Activated CD8-positive, alpha-beta memory T cell treated with anti-CD3 and anti-CD28 coated beads for 24 hours (primary cell): ENCODE results near the gene ATG10.
"Not testable (repeated sequence)": the region's sequence is repeated elsewhere in the genome, so short reads cannot be mapped to it uniquely, and the experiment has no call there.

Experiments
- DNase-seq: peaks from one replicate; pipeline ENCODE4 v3.0.0-alpha.2; 2020

Gene ATG10

DNA sequence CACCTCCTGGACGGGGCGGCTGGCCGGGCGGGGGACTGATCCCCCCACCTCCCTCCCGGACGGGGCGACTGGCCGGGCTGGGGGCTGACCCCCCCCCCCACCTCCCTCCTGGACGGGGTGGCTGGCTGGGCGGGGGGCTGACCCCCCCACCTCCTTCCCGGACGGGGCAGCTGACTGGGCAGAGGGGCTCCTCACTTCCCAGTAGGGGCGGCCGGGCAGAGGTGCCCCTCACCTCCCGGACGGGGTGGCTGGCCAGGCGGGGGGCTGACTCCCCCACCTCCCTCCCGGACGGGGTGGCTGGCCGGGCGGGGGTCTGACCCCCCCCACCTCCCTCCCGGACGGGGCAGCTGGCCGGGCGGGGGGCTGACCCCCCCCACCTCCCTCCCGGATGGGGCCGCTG, 11.3 kb downstream of the ATG10 start:
- DNase-seq: not testable (repeated sequence)

DNA sequence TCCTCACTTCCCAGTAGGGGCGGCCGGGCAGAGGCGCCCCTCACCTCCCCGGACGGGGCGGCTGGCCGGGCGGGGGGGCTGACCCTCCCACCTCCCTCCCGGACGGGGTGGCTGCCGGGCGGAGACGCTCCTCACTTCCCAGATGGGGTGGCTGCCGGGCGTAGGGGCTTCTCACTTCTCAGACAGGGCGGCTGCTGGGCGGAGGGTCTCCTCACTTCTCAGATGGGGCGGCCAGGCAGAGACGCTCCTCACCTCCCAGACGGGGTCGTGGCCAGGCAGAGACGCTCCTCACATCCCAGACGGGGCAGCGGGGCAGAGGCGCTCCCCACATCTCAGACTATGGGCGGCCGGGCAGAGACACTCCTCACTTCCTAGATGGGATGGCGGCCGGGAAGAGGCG, 11.7 kb downstream of the ATG10 start:
- DNase-seq: not testable (repeated sequence)

DNA sequence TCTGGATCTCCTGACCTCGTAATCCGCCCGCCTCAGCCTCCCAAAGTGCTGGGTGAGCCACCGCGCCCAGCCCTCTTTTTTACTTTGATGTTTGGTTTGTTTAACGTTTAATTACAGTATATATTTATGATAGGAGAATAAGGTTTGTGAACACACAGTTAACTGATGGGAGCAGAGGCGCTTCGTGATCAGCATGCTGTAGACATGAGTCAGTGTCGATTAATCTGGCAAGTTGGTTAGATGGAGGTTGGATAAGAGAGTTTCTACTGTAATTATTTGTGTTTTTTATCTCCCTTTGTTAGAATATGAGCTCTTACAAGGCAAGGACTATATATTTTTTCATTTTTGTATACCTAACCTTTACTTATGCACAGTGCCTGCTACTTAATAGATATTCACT, 14.3 kb downstream of the ATG10 start:
- no peak for DNase-seq

DNA sequence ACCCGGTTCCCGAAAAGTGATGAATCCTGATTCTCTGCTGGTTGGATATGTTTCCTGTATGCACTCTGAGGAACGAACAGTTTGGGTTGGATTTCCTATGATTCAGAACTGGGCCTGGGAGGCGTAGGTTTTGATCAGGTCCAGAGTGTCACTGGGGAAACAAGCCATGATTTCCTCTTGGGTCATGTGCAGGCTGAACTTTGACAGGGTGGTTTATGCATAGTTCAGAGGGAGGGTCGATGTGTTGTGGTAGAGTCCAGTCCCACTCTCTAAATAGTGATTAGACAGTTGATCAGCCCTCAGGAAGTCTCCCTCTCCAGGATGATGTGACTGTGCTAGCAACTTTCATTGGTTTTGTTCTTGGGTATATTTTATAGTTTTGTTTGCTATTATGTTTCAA, 17.4 kb downstream of the ATG10 start:
- DNase-seq: no peak

DNA sequence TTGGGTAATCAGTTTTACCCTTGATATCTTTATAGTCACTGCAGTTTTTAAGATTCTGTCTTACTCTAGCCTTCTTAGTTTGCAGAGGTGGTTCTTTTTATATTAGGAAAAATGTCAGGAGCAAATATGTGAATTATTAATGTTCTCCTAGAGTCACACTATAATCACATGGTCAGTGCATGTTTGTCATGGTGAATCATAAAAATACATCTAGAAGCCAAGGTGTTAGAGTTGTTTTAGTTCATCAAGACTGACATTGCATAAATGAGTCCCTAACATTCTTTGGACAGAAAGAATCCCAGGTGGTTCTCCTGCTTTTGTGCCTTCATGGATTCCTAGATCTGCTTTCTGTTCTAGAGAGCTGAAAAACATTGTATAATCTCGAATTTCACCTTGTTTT, 22.9 kb downstream of the ATG10 start:
- no peak for DNase-seq

DNA sequence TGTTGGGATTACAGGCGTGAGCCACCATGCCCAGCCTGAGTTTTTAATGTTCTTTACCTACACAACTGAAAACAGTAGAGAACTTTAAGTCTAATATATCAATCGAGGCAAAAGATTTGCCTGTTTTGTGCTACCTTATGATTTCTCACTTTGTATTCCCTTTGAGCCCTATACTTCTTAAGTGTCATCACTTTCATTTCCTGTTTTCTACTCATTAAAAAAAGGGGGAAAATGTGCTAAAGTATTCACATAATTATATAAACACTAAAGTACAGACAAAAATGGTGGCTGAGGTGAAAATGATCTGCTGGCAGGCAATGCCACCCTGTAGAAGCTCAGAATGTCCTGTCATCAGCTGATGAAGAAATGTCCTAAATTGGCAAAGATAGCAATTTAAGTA, 23.6 kb downstream of the ATG10 start:
- no peak for DNase-seq

DNA sequence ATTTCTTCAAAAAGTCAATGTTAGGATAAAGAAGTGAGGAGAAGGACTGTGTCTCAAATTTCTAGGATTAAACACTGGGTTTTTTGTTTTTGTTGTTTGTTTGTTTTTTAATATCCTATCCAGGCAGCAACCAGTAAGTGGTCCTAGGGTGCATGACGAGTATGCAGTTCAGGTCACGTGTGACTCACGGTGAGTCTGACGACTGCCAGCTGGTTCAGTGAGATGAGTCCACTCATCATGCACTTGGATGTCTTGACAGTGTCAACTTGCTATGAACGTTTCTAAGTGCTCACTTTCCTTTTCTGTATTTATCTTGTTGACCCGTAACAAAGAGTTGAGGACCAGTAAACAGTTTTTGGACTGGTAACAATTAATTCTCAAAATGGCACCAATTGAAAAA, 32.7 kb downstream of the ATG10 start:
- DNase-seq: no peak

DNA sequence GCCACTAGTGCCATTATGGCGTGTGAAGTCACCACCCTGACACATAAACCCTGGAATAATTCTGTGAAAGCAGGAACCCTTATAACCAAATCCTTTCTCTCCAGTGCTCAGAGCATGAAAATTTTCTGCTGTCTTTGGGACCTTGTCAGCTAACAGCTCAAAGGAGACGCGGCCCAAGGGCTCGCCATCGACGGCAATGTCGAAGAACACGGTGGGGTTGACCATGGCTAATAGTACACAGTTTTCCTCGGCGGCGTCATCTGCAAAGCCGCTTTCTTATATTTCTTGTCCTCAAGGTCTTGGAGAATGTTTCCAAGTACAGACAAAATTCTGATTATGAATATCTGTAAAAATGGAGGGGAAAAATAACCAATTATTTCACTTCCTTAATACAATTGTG, 38.0 kb downstream of the ATG10 start:
- DNase-seq: not testable (repeated sequence)

DNA sequence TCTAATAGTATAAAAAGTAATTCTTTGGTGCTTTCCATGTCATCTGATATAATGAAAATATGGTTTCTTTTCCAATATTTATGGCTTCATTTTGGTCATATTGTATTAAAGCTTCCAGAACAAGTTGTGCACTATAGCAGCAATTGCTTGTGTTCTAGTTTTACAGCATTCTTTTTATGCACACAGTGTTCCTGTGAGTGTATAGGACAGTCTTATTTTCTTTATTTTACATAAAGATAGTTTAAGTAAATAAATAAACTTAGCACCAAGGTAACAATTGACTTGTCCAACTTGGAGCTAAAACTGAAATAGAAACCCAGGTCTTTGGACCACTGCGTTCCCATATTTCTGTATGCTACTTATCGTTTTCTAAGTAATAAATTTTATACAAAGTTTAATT, 38.9 kb downstream of the ATG10 start:
- DNase-seq: no peak

DNA sequence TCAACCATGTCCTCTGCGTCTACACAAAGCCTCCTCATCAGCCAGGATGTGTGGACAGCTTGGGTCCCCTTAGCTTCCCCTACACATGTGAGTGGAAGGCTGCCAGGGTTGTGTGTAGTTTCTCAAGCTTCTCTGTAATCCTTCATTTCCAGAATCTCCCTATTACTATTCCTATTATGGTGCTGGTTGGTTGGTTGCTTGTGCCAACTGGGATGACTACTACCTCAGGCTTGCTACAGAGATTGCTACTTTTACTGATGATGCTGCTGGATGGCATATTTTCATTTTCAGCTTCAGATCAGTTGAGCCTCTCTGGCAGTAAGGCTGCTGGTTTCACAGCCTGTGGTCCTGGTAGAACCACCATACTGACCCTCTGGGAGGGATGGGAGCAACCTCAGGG, 39.9 kb downstream of the ATG10 start:
- DNase-seq: no peak

DNA sequence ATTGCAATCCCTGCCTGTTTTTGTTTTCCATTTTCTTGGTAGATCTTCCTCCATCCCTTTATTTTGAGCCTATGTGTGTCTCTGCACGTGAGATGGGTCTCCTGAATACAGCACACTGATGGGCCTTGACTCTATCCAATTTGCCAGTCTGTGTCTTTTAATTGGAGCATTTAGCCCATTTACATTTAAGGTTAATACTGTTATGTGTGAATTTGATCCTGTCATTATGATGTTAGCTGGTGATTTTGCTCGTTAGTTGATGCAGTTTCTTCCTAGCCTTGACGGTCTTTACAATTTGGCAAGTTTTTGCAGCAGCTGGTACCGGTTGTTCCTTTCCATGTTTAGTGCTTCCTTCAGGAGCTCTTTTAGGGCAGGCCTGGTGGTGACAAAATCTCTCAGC, 42.8 kb downstream of the ATG10 start:
- not testable (repeated sequence) for DNase-seq

DNA sequence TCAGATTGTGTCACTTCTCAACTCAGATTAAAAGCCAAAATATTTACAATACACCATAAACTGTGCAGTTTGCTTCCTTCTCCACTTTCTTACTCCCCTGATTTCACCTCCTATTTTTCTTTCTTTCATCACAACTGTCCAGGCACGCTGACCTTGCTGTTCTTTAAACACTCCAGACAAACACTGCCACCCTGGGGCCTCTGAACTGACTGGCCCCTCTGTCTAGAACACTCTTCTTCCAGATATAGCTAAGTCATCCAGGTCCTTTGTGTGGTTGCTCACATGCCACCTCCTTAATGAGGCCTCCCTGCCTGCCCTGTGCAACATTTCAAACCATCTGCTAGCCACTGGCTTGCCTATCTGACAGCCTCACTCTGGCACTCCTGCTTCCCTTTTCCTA, 46.6 kb downstream of the ATG10 start:
- no peak for DNase-seq

DNA sequence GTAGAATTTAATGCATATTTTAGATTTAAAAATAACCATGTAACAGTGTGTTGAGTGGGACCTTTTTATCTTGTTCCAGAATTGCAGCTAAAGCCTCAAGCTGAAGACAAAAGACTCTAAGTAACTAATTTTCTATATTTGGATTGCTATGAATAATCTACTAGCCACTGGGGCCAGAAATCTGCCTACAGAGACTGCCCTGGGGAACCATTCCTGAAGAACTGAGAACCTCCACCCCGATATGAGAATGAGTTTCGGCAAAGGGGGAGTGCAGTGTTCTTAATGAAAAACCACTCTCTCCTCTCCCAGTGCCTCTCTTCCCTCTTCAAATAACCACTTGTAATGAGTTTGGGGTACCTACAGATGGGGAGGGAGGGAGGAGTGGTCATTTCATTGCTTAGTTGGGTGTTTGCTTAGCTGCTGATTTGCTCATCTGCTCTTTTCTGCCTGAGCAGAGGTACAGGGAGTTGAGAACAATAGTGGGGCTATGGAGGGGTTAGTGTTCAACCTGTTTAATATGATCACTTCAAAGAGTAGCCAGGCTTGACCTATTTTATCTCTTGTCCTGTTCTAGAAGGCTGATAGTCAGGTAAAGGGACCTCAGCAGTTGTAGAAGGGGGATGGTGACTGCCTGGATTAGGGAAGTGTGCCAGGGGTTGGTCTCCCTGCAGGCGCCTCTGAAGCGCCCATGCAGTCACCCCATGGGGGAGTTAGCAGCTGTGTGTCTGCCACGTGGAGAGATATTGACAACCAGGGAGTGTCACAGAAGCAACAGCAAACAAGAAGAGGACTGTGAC, 47.7 kb downstream of the ATG10 start:
- DNase-seq: no peak

DNA sequence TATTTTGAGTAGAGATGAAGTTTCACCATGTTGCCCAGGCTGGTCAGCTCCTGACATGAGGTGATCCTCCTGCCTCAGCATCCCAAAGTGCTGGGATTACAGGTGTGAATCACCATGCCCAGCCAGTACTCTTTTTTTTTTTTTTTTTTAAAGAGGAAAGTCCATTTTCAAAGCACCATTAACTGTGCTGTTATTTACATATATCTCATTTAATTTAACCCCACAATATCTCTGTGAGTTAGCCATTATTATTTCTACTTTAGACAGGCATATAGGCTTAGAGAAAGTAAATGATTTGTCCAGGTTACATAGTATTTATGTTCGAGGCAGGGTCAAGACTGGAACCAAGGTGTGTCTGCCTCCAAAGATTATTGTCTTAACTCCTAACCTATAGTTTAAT, 50.7 kb downstream of the ATG10 start:
- DNase-seq: no peak

DNA sequence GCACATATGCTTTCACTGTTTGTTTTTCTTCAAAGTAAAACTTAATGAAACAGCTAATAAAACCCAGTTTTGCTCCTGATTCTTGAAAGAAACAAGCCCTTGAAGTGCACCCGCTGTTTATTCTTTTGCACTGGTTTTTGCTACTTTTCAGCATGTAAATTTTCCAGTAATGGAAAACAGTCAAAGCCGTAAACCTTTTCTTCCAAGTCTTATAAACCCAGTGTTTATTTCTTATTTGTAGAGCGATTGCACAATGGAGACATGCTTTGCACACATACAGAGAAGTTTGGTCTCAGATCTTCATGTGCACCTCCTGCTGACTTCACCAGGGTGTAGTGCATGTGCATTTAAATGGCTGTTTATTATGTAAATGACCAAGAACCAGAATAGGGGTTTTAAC, 51.8 kb downstream of the ATG10 start:
- no peak for DNase-seq

DNA sequence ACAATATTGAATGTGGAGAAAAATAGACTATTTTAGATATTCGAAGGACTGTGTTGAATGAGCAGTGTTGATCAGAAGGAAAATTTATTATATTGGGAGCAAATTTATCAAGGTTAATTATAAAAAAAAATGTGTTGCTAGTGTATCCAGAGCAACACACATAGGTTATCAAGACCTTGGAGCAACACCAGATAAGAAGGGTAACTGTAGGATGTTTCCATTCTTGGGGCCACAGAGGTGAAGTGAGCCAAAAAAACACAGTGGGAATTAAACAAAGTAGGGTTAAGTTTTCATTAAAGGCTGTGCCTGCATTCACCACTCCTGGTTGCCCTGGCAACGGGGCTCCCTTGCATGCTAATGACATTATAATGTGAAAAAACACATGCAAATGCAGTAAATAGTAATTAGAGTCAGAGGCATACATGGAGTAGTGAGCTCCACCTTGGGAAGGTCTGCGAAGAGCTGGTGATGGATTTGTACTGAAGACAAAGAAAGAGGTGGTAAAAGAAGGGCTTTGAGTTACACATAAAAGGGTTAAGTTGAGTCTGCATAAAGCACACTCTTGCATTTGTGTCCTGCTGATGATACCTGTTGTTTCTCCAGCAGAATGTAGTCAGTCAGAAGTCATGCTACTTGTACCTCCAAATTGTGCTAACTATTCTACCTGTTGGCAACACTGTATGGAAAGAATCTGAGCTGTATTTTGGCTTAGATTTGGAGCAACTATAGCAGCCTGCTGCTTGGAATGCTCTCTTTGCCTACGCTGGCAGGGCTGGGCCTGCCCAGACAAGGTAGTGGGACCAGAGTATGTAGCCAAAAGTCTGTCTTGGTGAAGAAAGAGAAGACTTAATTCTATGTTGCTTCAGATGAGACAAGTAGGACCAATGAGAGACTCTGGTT, 59.6 kb downstream of the ATG10 start:
- no peak for DNase-seq

DNA sequence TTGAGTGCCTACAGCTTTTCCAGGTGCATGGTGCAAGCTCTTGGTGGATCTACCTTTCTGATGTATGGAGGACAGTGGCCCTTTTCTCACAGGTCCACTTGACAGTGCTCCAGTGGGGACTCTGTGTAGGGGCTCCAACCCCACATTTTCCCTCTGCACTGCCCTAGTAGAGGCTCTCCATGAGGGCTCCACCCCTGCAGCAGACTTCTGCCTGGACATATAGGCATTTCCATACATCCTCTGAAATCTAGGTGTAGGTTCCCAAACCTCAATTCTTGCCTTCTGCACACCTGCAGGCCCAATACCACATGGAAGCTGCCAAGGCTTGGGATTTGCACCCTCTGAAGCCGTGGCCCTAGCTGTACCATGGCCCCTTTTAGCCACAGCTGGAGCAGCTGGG, 71.1 kb downstream of the ATG10 start:
- not testable (repeated sequence) for DNase-seq

DNA sequence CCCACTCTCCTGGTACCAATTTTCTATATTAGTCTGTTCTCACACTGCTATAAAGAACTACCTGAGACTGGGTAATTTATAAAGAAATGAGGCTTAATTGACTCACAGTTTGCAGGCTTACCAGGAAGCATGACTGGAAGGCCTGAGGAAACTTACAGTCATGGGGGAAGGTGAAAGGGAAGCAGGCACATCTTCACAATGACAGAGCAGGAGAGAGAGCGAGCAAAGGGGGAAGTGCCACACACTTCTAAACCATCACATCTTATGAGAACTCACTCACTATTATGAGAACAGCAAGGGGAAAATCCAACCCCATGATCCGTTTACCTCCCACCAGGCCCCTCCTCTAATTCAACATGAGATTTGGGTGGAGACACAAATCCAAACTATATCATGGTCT, 72.2 kb downstream of the ATG10 start:
- DNase-seq: no peak

DNA sequence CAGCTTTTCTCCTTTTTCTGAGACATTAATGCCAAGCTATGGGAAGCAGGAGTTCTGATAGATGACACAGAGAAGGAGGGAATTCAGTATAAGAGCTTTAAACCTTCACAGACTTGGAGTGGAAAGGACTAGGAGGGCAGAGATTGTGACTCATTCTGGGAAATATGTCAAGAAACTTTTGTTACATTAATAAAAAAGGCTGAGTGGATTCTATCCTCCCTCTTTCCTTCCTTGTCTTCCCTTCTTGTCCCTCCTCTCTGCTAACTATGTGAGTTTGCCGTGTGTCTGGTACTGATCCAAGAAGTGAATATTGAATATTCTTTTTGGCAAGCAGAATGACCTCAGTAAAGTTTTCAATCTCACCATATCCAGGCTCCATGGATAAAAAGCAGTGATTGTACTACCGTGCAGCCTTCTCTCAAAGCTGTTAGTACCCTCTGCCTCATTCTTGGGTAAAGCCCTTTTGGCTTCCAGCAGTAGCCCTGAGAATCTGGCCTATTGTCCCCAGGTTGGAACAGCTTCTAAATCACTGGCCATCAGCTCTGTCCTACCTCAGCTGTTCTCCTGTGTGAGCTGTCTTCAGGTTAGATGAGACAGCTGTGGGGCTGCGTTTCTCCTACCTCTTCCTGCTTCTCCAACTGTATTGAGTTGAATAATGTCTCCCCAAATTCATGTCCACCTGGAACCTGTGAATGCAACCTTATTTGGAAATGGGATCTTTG, 73.9 kb downstream of the ATG10 start:
- DNase-seq: no peak

DNA sequence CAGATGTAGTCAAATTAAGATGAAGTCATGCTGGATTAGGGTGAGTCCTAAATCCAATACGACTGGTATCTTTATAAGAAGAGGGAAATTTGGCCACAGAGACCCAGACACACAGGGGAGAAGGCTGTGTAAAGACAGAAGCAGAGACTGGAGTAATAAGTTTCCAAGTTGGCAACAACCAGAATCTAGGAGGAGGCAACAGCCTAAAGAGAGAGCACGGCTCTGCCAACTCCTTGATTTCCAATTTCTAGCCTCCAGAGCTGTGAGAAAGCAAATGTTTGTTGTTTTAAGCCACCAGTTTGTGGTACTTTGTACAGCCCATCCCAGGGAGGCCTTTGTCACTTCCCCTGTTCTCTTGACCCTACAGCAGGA, 74.4 kb downstream of the ATG10 start:
- no peak for DNase-seq

DNA sequence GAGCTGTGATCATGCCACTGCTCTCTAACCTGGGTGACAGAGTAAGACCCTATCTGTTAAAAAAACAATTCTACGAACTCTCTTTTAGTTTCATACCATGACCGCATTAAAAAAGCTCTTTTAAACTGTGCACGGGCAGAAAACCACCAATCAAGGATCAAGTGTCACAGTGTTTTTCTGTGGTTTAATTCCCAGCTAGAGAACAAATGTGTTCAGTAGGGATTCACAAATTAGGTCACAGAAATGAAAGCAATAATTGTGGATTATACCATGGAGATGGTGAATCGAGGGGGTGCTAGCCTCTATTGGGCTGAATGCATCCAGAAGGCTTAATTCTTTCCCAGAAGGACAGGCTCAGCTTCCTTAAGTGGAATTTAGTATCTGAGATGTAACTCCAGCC, 79.1 kb downstream of the ATG10 start:
- no peak for DNase-seq

DNA sequence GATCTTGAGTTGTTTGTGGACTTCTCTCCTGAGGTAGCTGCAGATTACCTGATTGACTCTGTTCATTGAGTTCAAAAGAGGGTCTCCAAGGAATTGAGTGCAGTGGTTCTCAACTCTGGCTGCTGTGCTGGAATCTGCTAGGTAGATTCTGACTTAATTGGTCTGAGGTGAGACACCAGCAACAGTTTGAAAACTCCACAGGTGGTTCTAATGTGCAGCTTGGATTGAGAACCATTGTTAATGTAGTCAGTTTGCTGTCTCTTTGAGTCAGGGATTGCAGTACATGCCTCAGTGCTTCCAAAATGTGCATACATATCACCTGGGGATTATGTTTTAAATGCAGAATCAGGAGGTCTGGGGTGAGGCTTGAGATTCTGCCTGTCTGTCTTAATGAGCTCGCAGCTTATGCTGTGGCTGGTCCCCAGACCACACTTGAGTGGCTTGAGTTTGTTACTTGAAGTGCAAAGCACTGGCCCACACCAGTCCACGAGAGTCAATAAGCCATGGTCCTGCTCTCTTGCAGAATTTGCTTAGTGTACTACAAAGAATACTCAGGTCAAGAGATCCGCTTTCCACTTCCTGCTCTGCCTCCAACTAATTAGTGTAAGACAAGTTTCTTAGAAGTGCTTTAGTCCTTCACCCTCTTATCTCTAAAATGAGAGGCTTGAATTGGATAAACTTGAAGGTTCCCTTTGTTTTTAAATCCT, 82.3 kb downstream of the ATG10 start:
- DNase-seq: no peak

DNA sequence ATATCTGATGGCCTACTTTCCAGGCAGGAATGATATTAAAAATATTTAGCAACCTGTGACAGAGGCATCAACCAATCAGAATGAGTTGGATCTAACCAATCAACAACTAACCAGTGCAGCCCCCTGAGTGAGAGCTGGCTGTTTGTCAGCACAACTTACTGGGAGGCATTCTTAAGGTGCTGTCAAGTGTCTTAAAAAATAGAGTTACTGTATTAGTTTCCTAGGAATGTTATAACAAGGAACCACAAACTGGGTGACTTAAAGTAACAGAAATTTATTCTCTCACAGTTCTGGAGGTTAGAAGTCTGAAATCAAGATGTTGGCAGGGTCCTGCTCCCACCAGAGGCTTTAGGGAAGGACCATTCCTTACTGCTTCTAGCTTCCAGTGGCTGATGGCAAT, 85.2 kb downstream of the ATG10 start:
- DNase-seq: no peak
